ENCODE measurements around the gene SHE. TPM values are rescaled to one million over a fixed set of nuclear protein-coding genes. Genes with fewer than 3 reads are reported as not detected.

The SHE gene
- total and polyA plus RNA-seq, 4 donors, result 3.1 to 7.5 (median 4.7) TPM

GRCh38 chr1:154469844-154470560 is 32.2 kb downstream of the SHE start:
- Histone ChIP-seq H3K27me3 (ENCODE audit: control insufficient read depth in 4 of 4, insufficient read depth in 4 of 4, low read length in 3 of 4) (no peaks in the 10 kb centered on the region), H3K9ac (ENCODE audit: low read depth in 1 of 2, low read length in 2 of 2) (no peak overlapping the region), H3K4me3 (ENCODE audit: low read depth in 1 of 3, low read length in 3 of 3) (no peak overlapping the region), H3K4me1 (ENCODE audit: control insufficient read depth in 4 of 4, insufficient read depth in 4 of 4, low read length in 3 of 4) (peaks cover 0 to 15% (median 7%) of the 10 kb centered on the region in 4 donors), H3K27ac (ENCODE audit: low read depth in 1 of 2, low read length in 2 of 2) (peak overlapping the region; percentile 29 to 42), H3K36me3 (ENCODE audit: control insufficient read depth in 4 of 4, insufficient read depth in 3 of 4, low read depth in 1 of 4, low read length in 3 of 4) (peaks cover 8 to 28% (median 14%) of the 10 kb centered on the region in 4 donors), H3K9me3 (ENCODE audit: control insufficient read depth in 4 of 4, low read length in 3 of 4) (no peaks in the 10 kb centered on the region)
- WGBS, result 66% methylated on average over 10 of the region's 10 CpGs
- TF ChIP-seq HNF4A (conservative IDR thresholded peaks at IDR 0.05) (peak in 1 of 2 donors; percentile 28), RAD21 (IDR thresholded peaks at IDR 0.05) (peak in 1 of 2 donors; percentile 31), NR2F2 (IDR thresholded peaks at IDR 0.05) (no peak), HNF4G (IDR thresholded peaks at IDR 0.05) (no peak), YY1 (IDR thresholded peaks at IDR 0.05) (peak; percentile 28), RXRA (IDR thresholded peaks at IDR 0.05) (peak in 1 of 2 donors; percentile 46), SP1 (IDR thresholded peaks at IDR 0.05) (no peak), MAX (IDR thresholded peaks at IDR 0.05) (no peak), GABPA (IDR thresholded peaks at IDR 0.05 in 1 of 2, conservative IDR thresholded peaks at IDR 0.05 in 1 of 2) (no peak), ATF3 (IDR thresholded peaks at IDR 0.05) (no peak)
- no peak for DNase-seq (ENCODE audit: low spot score)

- WGBS, result 71% methylated on average over 12 of the region's 12 CpGs
Observed at GRCh38 chr1:154468535-154469250, 33.5 kb downstream of the SHE start.

More at GRCh38 chr1:154468535-154469250, 33.5 kb downstream of the SHE start:
- Histone ChIP-seq H3K9ac (ENCODE audit: low read depth in 1 of 2, low read length in 2 of 2) (no peak overlapping the region), H3K27ac (ENCODE audit: low read depth in 1 of 2, low read length in 2 of 2) (peak overlapping the region; percentile 22 to 42), H3K4me1 (ENCODE audit: control insufficient read depth in 4 of 4, insufficient read depth in 4 of 4, low read length in 3 of 4) (peaks cover 0 to 15% (median 7%) of the 10 kb centered on the region in 4 donors), H3K9me3 (ENCODE audit: control insufficient read depth in 4 of 4, low read length in 3 of 4) (no peaks in the 10 kb centered on the region), H3K36me3 (ENCODE audit: control insufficient read depth in 4 of 4, insufficient read depth in 3 of 4, low read depth in 1 of 4, low read length in 3 of 4) (peaks cover 12 to 33% (median 19%) of the 10 kb centered on the region in 4 donors), H3K4me3 (ENCODE audit: low read depth in 1 of 3, low read length in 3 of 3) (no peak overlapping the region), H3K27me3 (ENCODE audit: control insufficient read depth in 4 of 4, insufficient read depth in 4 of 4, low read length in 3 of 4) (no peaks in the 10 kb centered on the region)
- TF ChIP-seq ATF3 (IDR thresholded peaks at IDR 0.05) (no peak), SP1 (IDR thresholded peaks at IDR 0.05) (no peak), RXRA (IDR thresholded peaks at IDR 0.05) (no peak), CTCF (IDR thresholded peaks at IDR 0.05; ENCODE audit: low read depth, low read length, missing input control) (no peak), NR2F2 (IDR thresholded peaks at IDR 0.05) (no peak)
- no peak for DNase-seq (ENCODE audit: low spot score)

All from liver (tissue), 9 donors.